WERI-Rb-1 (cell line): ENCODE data around the gene CPZ.

Experiments used
- DNase-seq: peaks from one replicate; pipeline ENCODE4 v3.0.0-alpha.2; 2020
- H3K27ac ChIP-seq: fragments of 250-450 bp; sonication (Bioruptor Pico); 2 replicates; pipeline ENCODE4 v1.5.1; 2020; ENCODE audit warnings: mild to moderate bottlenecking, moderate library complexity
- H3K27me3 ChIP-seq: fragments of 250-450 bp; sonication (Bioruptor Pico); 2 replicates; pipeline ENCODE4 v1.5.1; 2021; ENCODE audit warnings: mild to moderate bottlenecking, low read depth, moderate library complexity; ENCODE audit not compliant: insufficient read depth, severe bottlenecking
- H3K36me3 ChIP-seq: fragments of 250-450 bp; sonication (Bioruptor Pico); 2 replicates; pipeline ENCODE4 v1.5.1; 2020; ENCODE audit warnings: mild to moderate bottlenecking, moderate library complexity
- H3K4me3 ChIP-seq: 2 replicates; pipeline ENCODE4 v1.5.1; 2011; ENCODE audit warnings: low read depth, mild to moderate bottlenecking, control low read depth, low read length
- H3K9me3 ChIP-seq: fragments of 250-450 bp; sonication (Bioruptor Pico); 2 replicates; pipeline ENCODE4 v1.5.1; 2021; ENCODE audit warnings: mild to moderate bottlenecking, moderate library complexity; ENCODE audit not compliant: severe bottlenecking
- CTCF ChIP-seq: IDR thresholded peaks from 2 replicates; pipeline ENCODE4 v1.5.1; 2011; ENCODE audit warnings: low read depth, mild to moderate bottlenecking, control low read depth, inconsistent platforms, low read length

Gene CPZ

GRCh38 chr4:8615366-8615765 lies 22.8 kb downstream of the CPZ start:
- no peaks in the 10 kb centered on the region for H3K9me3 ChIP-seq
- TF ChIP-seq CTCF: no peak
- no peak overlapping the region for H3K27ac ChIP-seq
- H3K27me3 ChIP-seq: peaks cover 15% of the 10 kb centered on the region
- no peaks in the 10 kb centered on the region for H3K36me3 ChIP-seq
- DNase-seq: no peak
- H3K4me3 ChIP-seq: no peak overlapping the region

GRCh38 chr4:8615921-8616787 lies 23.6 kb downstream of the CPZ start:
- TF ChIP-seq CTCF: no peak

GRCh38 chr4:8616831-8617230 lies 24.3 kb downstream of the CPZ start:
- H3K27ac ChIP-seq: no peak overlapping the region

More at GRCh38 chr4:8615921-8616787, 23.6 kb downstream of the CPZ start:
- Histone ChIP-seq H3K4me3 (no peak overlapping the region), H3K27ac (no peak overlapping the region), H3K36me3 (no peaks in the 10 kb centered on the region), H3K27me3 (peaks cover 7% of the 10 kb centered on the region), H3K9me3 (no peaks in the 10 kb centered on the region)
- no peak for DNase-seq

GRCh38 chr4:8617486-8618040 lies 25.0 kb downstream of the CPZ start:
- TF ChIP-seq CTCF: no peak
- no peaks in the 10 kb centered on the region for H3K9me3 ChIP-seq
- no peak for DNase-seq
- H3K27ac ChIP-seq: no peak overlapping the region
- no peaks in the 10 kb centered on the region for H3K36me3 ChIP-seq
- H3K4me3 ChIP-seq: no peak overlapping the region
- H3K27me3 ChIP-seq: no peaks in the 10 kb centered on the region

More at GRCh38 chr4:8616831-8617230, 24.3 kb downstream of the CPZ start:
- TF ChIP-seq CTCF: no peak
- no peaks in the 10 kb centered on the region for H3K36me3 ChIP-seq
- DNase-seq: no peak
- H3K4me3 ChIP-seq: no peak overlapping the region
- H3K9me3 ChIP-seq: no peaks in the 10 kb centered on the region
- peaks cover under 1% of the 10 kb centered on the region for H3K27me3 ChIP-seq

GRCh38 chr4:8618421-8618820 lies 25.9 kb downstream of the CPZ start:
- H3K27ac ChIP-seq: no peak overlapping the region
- TF ChIP-seq CTCF: no peak
- H3K36me3 ChIP-seq: no peaks in the 10 kb centered on the region
- DNase-seq: no peak
- H3K4me3 ChIP-seq: no peak overlapping the region
- H3K27me3 ChIP-seq: no peaks in the 10 kb centered on the region
- no peaks in the 10 kb centered on the region for H3K9me3 ChIP-seq
